ENCODE results near the gene SAMD8.

Gene SAMD8

DNA sequence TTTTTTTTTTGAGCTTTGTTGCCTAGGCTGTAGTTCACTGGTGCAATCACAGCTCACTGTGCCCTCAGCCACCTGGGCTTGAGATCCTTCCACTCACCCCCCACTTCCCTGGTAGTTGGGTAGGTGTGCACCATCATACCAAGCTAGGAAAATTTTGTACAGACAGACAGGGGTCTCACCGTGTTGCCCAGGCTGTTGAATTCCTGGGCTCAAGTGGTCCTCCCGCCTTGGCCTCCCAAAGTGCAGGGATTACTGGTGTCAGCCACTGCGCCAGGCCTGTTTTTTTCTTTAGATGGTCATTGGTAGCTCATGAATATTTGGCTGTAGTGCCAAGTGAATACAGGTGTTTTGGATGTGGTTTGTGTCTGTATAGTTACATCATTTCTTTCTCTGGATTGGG, 116.8 kb downstream of the SAMD8 start:
- DNase-seq, result no peak

DNA sequence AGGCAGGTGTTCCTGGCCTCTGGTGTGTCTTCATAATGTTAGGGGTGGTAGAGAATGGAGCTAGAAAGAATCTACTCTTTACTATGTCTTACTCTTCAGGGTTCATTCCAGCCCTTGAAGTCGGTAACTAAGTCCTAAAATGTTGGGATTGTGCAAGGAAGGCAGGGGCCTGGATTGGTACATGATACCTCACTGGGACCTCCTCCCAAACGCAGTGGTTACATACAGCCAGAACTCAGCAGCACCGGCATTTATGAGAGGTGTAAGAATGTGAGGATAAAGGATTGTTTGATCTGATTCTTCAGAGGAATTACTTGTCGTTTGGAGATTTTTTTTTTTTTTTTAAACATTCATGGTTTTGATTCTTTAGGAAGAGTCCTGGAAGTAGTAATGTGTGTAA, 117.4 kb downstream of the SAMD8 start:
- DNase-seq, result no peak

DNA sequence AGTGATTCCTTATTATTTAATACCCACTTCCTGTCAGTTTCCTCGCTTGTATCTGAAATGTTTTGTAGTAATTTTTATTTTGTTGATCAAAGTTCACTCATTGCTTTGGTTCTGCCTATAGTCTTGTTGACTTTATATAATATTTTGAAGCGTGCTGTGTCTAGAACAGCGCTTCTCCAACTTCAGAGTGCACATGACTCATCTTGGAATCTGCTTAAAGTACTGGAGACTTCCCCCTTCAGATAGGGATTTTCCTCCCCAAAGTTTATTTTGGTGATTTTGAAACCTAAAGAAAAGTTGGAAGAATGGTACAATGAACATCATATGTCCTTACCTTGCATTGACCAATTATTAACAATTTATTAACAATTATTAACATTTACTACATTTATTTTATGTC, 118.5 kb downstream of the SAMD8 start:
- DNase-seq, result no peak

DNA sequence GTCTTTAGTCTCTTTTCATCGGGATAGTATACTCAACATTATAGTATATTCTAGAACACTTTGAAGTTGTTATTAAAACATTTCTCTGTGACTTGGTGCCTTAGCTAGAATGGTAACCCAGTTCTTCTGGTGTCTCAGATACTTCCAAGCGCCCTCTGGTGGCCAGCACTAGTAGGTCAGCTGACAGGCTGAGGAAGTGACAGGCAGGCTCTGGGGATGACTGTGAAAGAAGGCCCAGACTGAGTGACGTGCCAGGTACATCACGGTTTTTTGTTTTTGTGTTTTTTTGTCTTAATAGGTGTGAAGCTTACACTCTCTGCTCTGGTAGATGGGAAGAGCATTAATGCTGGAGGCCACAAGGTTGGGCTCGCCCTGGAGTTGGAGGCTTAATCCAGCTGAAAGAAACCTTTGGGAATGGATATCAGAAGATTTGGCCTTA, 119.2 kb downstream of the SAMD8 start:
- peak; percentile 96 to 97 for DNase-seq
